Tibial artery (tissue), 4 donors: Measurements from ENCODE around the gene ALDH1L1.

Source experiments
- DNase-seq, 2 donors: peaks; one replicate each; pipeline ENCODE4 v3.0.0-alpha.2; 2019
- H3K27ac ChIP-seq, 2 donors: fragments of 200-600 bp; sonication (generic) in 1 of 2; 1 replicate in 1 of 2; 2 replicates in 1 of 2; pipeline ENCODE4 v1.5.1; 2018 to 2019; ENCODE audit warnings: mild to moderate bottlenecking in 1 of 2
- H3K27me3 ChIP-seq, 2 donors: fragments of 200-600 bp; sonication (generic) in 1 of 2; one replicate each; pipeline versions ENCODE4 v1.5.1 to v1.6.0; 2016 to 2019
- H3K36me3 ChIP-seq, 3 donors: fragments of 200-600 bp; sonication (generic) in 2 of 3; one replicate each; pipeline ENCODE4 v1.5.1; 2016 to 2019; ENCODE audit warnings: mild to moderate bottlenecking in 2 of 3
- H3K4me1 ChIP-seq, 4 donors: fragments of 200-600 bp; sonication (generic) in 2 of 4; 1 replicate in 3 of 4; 2 replicates in 1 of 4; pipeline ENCODE4 v1.5.1; 2016 to 2019
- H3K4me3 ChIP-seq, 2 donors: fragments of 200-600 bp; sonication (generic) in 1 of 2; 1 replicate in 1 of 2; 2 replicates in 1 of 2; pipeline ENCODE4 v1.5.1; 2018 to 2019; ENCODE audit warnings: mild to moderate bottlenecking in 2 of 2
- H3K9me3 ChIP-seq, 3 donors: fragments of 200-600 bp; sonication (generic) in 1 of 3; one replicate each; pipeline ENCODE4 v1.5.1; 2016 to 2019
- intact Hi-C: fragments of 100-400 bp; cut with DNase I; formaldehyde crosslinking; loops from one replicate; pipeline ENCODE4 v1.15.0; 2023; ENCODE audit warnings: low total_unique reads
- TF ChIP-seq, protein P1 (sequence below), 2 experiments: fragments of 200-600 bp in 1 of 2; fragments of 450-650 bp in 1 of 2; IDR thresholded peaks; one replicate each; pipeline ENCODE4 v1.5.1; 2017 to 2019; ENCODE audit warnings: antibody characterized with exemption in 2 of 2, mild to moderate bottlenecking in 1 of 2, moderate library complexity in 1 of 2

The ALDH1L1 gene

DNA sequence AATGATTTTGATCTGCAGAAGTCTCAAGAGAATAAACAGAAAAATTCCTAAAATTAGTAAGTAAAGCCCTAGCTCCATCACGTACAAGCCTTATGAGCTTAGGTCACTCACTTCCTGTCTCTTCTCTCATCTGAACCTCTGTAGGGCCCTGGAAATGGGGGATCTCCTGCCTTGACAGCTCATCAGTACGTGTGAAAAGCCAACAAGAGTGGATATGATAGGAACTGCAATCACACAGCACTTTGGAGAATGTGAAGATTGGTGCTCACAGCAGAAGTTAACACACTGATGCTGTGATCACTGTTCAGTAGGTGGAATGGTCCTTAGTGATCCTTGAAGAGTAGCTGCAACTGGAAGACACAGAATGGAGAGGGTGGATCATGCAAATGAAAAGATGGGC is 27.8 kb upstream of the ALDH1L1 start:
- no peak for DNase-seq
- Histone ChIP-seq H3K9me3 (no peaks in the 10 kb centered on the region), H3K4me1 (peaks cover 0 to 56% (median 48%) of the 10 kb centered on the region in 4 donors), H3K27me3 (no peaks in the 10 kb centered on the region), H3K4me3 (peak overlapping the region in 1 of 2 donors; percentile 1), H3K36me3 (no peaks in the 10 kb centered on the region), H3K27ac (peak overlapping the region; percentile 74 to 80)
- TF ChIP-seq, protein P1, sequence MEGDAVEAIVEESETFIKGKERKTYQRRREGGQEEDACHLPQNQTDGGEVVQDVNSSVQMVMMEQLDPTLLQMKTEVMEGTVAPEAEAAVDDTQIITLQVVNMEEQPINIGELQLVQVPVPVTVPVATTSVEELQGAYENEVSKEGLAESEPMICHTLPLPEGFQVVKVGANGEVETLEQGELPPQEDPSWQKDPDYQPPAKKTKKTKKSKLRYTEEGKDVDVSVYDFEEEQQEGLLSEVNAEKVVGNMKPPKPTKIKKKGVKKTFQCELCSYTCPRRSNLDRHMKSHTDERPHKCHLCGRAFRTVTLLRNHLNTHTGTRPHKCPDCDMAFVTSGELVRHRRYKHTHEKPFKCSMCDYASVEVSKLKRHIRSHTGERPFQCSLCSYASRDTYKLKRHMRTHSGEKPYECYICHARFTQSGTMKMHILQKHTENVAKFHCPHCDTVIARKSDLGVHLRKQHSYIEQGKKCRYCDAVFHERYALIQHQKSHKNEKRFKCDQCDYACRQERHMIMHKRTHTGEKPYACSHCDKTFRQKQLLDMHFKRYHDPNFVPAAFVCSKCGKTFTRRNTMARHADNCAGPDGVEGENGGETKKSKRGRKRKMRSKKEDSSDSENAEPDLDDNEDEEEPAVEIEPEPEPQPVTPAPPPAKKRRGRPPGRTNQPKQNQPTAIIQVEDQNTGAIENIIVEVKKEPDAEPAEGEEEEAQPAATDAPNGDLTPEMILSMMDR (IDR thresholded peaks at IDR 0.05): no peak
- intact Hi-C loops: loop anchor here (10.0 kb wide), 1 partner anchor 267 kb away; the partner anchor contains the start of gene ZXDC

DNA sequence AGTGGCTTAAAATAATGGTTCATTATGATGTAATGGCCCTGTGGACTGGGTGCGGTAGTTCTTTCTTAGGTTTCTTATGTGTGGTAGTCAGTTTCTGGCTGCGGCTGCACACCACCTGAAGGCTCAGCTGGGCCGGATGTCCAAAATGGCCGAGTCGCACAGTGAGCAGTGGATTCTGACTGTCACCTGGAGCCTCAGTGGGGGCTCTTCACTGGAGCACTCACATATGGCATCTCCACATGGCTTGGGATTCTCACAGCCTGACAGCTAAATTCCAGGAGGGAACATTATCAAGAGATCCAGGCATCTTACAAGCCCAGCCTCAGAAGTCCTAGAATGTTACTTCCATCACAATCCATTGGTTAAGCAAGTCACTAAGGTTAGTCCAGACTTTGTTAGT is 26.8 kb upstream of the ALDH1L1 start:
- intact Hi-C loops: loop anchor here (10.0 kb wide), 1 partner anchor 268 kb away; the partner anchor contains the start of gene ZXDC
- H3K9me3 ChIP-seq: no peaks in the 10 kb centered on the region
- H3K4me3 ChIP-seq: no peak overlapping the region
- no peak for DNase-seq
- peaks cover 0 to 49% (median 42%) of the 10 kb centered on the region in 4 donors for H3K4me1 ChIP-seq
- TF ChIP-seq, protein P1 (IDR thresholded peaks at IDR 0.05): no peak
- H3K27ac ChIP-seq: peak overlapping the region; percentile 74 to 80
- no peaks in the 10 kb centered on the region for H3K27me3 ChIP-seq
- no peaks in the 10 kb centered on the region for H3K36me3 ChIP-seq

DNA sequence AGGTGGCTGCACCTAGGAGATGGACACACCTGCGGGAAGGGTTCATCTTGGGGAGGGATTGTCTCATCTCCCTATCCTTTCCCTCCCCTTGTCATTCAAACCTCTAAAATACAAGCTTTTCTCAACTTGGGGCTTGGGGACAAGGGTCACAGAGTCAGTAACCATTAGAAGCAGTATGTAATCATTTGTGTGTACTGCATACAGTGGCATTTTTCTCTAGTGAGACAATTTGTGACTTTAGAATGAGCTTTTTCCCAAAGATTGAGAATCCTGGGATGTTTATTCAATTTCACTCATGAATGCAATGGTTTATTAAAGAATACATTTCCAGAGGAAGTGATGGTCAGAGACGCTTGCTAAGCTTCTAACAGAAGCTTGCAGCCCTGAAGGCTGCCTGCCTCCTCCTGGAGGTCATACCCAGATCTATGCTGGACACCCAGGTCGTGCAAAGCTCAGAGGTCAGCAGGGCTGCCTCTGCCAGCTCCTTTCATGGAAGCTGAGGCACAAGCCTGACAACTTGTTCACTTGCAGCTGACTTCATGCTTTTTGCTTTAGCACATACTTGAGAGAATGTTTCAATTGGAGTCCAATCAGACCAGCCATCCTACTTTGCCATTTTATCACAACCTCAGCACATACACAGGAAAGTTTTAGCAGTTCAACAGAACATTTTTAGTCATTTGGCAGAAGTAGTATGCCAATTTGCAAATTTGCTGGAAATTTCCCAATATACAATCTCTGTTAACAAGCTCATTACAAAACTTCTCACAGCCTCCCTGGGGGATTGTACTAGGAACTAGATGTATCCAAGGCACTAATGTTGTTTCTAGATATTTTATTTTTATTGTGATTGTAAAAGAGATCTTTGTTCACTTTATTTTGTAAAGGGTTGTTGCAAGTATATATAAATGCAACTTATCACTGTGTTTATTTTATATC is 25.6 kb upstream of the ALDH1L1 start:
- Histone ChIP-seq H3K9me3 (no peaks in the 10 kb centered on the region), H3K4me1 (peaks cover 0 to 49% (median 42%) of the 10 kb centered on the region in 4 donors), H3K27me3 (no peaks in the 10 kb centered on the region), H3K36me3 (no peaks in the 10 kb centered on the region), H3K4me3 (no peak overlapping the region), H3K27ac (peak overlapping the region; percentile 74 to 80)
- TF ChIP-seq, protein P1 (IDR thresholded peaks at IDR 0.05): no peak
- intact Hi-C loops: loop anchor here (10.0 kb wide), 1 partner anchor 269 kb away; the partner anchor contains the start of gene ZXDC
- peak in 1 of 2 donors; percentile 59 for DNase-seq

DNA sequence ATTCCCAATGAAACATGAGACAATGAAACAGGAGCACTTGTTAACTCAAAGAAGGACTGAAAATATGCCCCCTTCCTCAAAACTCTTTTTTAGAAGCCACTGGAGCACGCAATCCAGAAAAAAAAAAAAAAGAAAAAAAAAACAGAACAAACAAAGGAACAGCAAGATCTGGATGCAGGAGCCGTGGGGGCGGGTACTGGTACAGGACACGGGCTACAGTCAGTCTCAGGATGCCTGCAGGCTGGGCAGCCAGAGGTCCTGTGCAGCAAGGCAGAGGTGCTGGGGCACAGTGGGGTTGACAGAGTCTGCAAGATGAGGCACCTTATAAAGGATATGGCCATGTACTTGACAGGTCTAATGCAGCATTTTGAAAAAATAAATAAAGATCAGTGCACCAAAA is 22.3 kb upstream of the ALDH1L1 start:
- Histone ChIP-seq H3K4me1 (peaks cover 0 to 36% (median 22%) of the 10 kb centered on the region in 4 donors), H3K9me3 (no peaks in the 10 kb centered on the region), H3K27me3 (no peaks in the 10 kb centered on the region), H3K27ac (no peak overlapping the region), H3K4me3 (no peak overlapping the region), H3K36me3 (no peaks in the 10 kb centered on the region)
- no peak for DNase-seq
- TF ChIP-seq, protein P1 (IDR thresholded peaks at IDR 0.05): no peak
- intact Hi-C loops: loop anchor here (10.0 kb wide), 1 partner anchor 272 kb away; the partner anchor contains the start of gene ZXDC

DNA sequence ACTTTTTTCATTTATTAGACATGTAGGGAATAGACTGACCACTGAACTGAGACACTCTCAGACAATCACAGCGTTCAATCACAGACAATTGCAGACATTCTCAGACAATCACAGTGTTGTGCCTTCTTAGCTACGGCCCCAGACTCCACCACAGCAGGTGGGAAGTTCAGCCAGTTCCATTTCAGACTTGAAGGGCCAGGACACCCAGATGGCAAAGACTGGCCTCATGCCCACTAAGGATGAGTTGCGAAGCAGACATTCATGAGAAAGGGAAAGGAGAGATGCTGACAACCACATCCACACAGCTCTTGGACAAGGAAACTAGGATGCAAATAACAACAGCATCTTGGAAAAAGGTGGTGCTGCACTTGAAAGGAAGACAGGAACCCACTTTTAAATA is 21.9 kb upstream of the ALDH1L1 start:
- Histone ChIP-seq H3K36me3 (no peaks in the 10 kb centered on the region), H3K27me3 (no peaks in the 10 kb centered on the region), H3K9me3 (no peaks in the 10 kb centered on the region), H3K4me3 (no peak overlapping the region), H3K27ac (no peak overlapping the region), H3K4me1 (peaks cover 0 to 32% (median 17%) of the 10 kb centered on the region in 4 donors)
- no peak for DNase-seq
- TF ChIP-seq, protein P1 (IDR thresholded peaks at IDR 0.05): no peak
- intact Hi-C loops: loop anchor here (10.0 kb wide), 1 partner anchor 273 kb away; the partner anchor contains the start of gene ZXDC
